Measurements from ENCODE around the gene C10orf120.

The C10orf120 gene

DNA sequence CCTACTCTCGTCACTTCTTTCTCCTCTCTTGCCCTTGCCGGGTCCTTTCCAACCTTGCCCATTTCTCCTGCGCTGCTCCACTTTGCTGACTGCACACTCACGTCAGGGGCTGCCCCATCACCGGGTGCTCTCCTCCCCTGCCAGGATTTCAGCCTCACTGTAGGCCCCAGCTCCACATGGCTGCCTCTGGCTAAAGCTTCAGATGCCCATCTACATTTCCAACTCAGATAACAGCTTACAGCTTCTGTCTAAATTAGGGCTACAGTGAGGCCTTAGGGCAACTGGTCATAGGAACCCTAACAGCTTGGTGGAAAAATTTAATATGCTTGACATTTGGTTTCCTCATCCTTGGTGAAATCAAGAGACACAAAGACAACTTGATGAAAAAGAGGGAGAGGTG is 25.9 kb downstream of the C10orf120 start:
- no peak overlapping the region for H3K4me3 ChIP-seq (ENCODE audit: low read depth, low read length)
- TF ChIP-seq, protein P1, sequence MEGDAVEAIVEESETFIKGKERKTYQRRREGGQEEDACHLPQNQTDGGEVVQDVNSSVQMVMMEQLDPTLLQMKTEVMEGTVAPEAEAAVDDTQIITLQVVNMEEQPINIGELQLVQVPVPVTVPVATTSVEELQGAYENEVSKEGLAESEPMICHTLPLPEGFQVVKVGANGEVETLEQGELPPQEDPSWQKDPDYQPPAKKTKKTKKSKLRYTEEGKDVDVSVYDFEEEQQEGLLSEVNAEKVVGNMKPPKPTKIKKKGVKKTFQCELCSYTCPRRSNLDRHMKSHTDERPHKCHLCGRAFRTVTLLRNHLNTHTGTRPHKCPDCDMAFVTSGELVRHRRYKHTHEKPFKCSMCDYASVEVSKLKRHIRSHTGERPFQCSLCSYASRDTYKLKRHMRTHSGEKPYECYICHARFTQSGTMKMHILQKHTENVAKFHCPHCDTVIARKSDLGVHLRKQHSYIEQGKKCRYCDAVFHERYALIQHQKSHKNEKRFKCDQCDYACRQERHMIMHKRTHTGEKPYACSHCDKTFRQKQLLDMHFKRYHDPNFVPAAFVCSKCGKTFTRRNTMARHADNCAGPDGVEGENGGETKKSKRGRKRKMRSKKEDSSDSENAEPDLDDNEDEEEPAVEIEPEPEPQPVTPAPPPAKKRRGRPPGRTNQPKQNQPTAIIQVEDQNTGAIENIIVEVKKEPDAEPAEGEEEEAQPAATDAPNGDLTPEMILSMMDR (IDR thresholded peaks at IDR 0.05; ENCODE audit: low read depth, low read length, missing control alignments) = no peak
- no peak for DNase-seq (ENCODE audit: low read depth)

DNA sequence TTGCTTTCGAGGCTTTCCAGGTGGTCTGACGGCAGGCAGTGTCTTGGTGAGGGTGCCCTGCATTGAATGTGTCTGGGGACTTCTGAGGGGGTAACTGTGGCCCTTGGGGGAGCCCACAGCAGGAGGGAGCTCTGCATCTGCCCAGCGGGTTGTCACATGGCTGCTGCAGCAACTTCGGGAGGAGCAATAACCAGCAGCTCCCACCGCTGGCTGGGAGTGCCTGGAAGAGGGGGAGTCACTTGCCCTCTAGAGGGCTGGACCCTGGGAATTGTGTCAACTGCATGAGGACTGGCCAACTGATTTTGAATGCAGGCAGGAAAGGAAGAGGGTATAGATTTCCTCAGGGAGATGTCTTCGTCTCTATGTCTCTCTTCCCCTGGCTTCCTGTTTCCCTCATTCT is 26.4 kb downstream of the C10orf120 start:
- no peak for DNase-seq (ENCODE audit: low read depth)
- H3K4me3 ChIP-seq (ENCODE audit: low read depth, low read length) = no peak overlapping the region
- TF ChIP-seq, protein P1 (IDR thresholded peaks at IDR 0.05; ENCODE audit: low read depth, low read length, missing control alignments) = no peak

DNA sequence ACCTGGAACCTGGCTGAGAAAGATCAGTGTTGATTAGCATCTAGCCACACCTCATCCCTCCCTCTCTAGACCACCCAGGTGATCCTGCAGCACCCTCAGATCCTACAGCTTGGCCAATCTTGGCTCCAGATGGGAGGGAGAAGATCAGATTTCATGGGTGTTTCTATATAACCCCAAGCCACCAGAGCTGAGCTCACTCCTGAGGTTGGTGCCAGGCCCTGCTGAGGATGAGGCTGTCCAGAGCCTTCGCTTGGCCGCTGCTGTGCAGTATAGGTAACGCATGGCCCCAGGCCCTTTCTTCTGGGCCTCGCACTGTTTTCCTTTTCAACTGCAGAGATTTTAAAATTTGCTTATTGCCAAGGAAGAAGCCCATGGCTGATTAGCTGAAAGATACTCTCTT is 27.0 kb downstream of the C10orf120 start:
- TF ChIP-seq, protein P1 (IDR thresholded peaks at IDR 0.05; ENCODE audit: low read depth, low read length, missing control alignments) = no peak

DNA sequence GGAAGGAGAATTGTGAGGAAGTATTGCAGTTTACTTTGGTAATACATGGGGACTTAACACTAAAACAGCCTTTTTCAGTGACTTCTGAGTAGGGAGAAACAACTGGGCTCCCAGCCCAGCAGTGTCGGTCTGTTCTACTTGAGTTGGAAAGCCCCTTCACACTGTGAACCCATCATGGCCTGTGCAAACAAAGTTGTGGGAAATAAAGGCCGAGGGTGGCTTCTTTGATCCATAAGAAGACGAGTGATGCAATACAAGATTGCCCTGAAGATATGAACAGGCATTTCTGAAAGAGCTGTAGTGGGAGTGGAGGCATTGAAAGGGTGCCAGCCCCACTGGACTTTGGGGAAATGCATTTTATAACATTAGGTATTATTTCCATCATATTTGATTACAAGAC is 28.3 kb downstream of the C10orf120 start:
- no peak overlapping the region for H3K4me3 ChIP-seq (ENCODE audit: low read depth, low read length)
- no peak for DNase-seq (ENCODE audit: low read depth)
- TF ChIP-seq, protein P1 (IDR thresholded peaks at IDR 0.05; ENCODE audit: low read depth, low read length, missing control alignments) = no peak

More for the DNA sequence above, 27.0 kb downstream of the C10orf120 start:
- no peak for DNase-seq (ENCODE audit: low read depth)
- no peak overlapping the region for H3K4me3 ChIP-seq (ENCODE audit: low read depth, low read length)

DNA sequence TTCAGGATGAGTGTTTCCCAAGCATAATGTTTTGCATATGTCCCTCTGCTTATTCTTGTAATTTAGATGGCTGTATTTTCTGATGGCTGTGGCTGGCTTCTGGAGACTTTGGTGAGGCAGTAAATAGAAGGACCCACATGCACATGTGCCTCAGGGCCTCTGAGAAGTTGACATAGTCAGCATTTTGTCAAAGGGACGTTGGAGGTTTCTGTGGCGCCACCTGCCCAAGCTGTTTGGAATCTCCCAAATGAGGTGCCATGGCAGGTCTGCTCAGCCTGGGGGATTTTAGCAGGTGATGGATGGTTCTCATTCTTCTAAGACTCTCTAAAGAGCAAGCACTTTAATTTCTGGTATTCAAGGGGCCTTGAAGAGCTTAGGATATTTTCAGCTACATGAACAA is 29.8 kb downstream of the C10orf120 start:
- no peak for DNase-seq (ENCODE audit: low read depth)
- TF ChIP-seq, protein P1 (IDR thresholded peaks at IDR 0.05; ENCODE audit: low read depth, low read length, missing control alignments) = no peak

DNA sequence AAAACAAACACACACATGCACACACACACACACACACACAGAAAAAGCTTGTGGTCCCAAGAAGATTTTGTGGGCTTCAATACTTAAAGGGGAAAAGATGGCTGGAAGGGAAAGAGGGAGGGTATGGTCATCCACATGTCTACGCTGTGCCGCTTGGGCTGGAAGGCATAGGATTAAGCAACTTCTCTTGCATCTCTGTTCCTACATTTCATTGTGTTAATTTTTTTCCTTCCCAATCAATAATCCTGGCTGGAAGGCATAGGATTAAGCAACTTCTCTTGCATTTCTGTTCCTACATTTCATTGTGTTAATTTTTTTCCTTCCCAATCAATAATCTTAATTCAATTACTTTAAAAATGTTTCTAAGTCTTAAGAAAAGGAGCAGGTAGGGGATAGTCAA is 30.6 kb downstream of the C10orf120 start:
- H3K4me3 ChIP-seq (ENCODE audit: low read depth, low read length) = no peak overlapping the region
- TF ChIP-seq, protein P1 (IDR thresholded peaks at IDR 0.05; ENCODE audit: low read depth, low read length, missing control alignments) = no peak
- no peak for DNase-seq (ENCODE audit: low read depth)

More for the DNA sequence above, 29.8 kb downstream of the C10orf120 start:
- H3K4me3 ChIP-seq (ENCODE audit: low read depth, low read length) = no peak overlapping the region

DNA sequence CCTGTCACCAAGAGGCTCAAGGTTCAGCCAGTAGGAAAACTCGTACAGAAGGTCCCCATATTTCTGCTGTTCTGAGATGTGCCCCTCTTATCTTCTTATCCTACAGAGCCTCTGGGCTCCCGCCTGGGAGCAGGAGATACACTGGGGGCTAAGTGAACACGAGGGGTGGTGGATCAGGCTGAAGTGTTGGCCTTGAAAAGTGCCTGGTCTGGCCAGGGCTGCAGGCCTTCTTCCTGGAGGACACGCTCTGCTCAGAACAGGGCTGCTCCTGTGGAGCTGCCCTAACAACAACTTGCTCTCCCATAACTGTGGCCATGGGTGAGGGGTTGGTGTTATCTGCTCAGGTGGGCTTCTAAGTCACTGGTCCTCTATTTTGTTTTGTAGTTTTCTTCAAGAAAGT is 33.7 kb downstream of the C10orf120 start:
- no peak for DNase-seq (ENCODE audit: low read depth)
- TF ChIP-seq, protein P1 (IDR thresholded peaks at IDR 0.05; ENCODE audit: low read depth, low read length, missing control alignments) = no peak
- no peak overlapping the region for H3K4me3 ChIP-seq (ENCODE audit: low read depth, low read length)
